HG02763 (cell line): ENCODE measurements around the gene LGI1.

Experiments
- ATAC-seq: cut with Tn5 transposase; IDR thresholded peaks from one replicate; pipeline ENCODE4 v1.9.1; 2021; ENCODE audit warnings: mild to moderate bottlenecking, moderate library complexity; ENCODE audit not compliant: unreplicated experiment

The LGI1 gene

DNA sequence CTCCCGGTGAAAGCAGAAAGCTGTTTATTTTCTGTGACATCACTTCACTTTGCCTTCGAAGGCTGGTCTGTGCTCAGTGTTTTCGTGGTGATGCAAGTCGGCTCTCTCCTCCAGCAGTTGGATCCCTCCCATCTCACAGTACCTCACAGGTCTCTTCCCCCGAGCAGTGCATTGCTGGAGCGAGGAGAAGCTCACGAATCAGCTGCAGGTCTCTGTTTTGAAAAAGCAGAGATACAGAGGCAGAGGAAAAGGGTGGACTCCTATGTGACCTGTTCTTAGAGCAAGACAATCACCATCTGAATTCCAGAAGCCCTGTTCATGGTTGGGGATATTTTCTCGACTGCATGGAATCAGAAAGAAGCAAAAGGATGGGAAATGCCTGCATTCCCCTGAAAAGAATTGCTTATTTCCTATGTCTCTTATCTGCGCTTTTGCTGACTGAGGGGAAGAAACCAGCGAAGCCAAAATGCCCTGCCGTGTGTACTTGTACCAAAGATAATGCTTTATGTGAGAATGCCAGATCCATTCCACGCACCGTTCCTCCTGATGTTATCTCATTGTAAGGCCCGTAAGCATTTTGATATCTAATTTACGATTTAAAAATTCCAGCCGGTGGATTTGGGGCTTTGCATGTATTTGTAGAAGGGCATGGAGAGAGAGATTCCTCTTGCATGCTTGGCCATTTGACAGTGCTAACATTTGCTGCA, at the start of gene LGI1:
TSS of gene LGI1 (plus strand) at position 136 of the 707 bp plus-strand sequence. CDS start at position 345, 209 bp downstream.
- ATAC-seq: no peak

- ATAC-seq: no peak
These were observed 47.3 kb upstream of the LGI1 start for GRCh38 chr10:93710333-93710909.

DNA sequence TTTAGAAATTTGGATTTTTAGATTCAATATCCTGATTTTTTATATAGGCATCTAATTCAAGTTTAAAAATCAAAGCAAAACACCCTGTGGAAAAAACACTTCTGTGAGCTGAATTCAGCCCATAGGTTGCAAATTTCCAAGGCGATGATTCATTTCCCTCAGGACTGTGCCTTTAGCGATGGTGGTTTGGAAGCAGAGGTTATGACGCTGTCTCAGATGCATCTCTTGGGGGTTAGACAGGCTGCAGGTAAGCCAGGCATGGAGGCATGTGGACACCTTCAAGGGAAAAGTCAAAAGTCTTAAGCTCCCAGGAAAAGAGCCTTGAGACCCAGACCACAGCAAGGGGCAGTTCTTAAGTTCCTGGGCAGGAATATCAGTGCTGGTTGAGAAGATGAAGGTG, 45.8 kb upstream of the LGI1 start:
- no peak for ATAC-seq

GRCh38 chr10:93712593-93712992, 45.1 kb upstream of the LGI1 start:
- ATAC-seq: no peak

DNA sequence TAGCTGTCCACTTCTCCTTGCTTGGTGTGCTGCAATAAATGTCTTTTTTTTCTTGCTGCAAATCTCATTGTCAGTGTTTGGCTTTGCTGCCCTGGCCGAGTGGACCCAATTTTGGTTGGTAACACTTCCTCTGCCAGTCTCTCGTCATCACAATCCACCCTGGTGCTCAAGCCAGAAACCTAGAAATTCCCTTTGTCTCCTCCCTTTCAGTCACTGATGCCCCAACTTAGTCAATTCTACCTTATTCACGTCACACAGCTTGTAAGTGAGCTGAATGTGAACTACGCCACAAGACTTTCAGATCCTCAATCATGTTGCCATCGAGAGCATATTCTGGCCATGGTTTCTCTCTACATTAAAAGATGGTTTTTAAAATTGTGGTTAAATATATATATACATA, 42.4 kb upstream of the LGI1 start:
- peak; percentile 83 for ATAC-seq

GRCh38 chr10:93716766-93717165, 41.0 kb upstream of the LGI1 start:
- no peak for ATAC-seq

DNA sequence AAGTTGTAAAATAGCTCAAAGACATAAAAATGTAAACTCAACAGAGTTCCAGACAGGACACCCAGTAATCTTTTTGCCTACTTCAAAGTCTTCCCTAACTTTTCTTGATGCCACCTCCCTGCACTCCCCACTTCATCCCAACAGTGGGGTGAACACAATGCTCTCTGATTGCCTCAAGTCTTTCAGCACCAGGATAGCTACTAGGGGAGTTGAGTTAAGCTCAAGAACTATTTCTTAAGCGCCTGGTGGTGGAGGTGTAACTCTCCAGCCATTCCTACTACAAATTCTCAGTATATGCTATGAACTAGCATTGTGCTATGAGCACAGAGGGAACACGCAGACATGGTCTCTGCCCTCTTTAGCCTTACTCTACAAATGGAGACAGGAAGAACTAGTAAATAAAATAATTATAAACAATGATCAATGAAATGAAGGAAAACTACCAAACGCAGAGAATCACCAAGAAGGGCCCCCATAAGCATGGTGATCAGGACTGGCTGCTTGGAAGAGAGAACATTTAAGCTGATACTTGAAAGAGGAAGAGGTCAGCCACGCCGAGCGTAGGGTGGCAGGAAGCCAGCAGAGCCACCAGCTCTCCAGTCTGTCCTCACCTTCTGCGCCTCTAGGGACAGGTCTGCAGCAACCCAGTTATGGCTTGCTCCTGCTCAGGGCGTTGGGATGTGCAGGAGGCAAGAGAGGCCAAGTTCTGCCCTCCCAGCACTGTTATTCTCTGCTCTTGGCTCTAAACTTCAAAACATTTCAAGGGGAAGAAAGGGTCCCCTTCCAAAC, 38.6 kb upstream of the LGI1 start:
- no peak for ATAC-seq

- no peak for ATAC-seq
These were observed 37.8 kb upstream of the LGI1 start for GRCh38 chr10:93719901-93720300.

- no peak for ATAC-seq
These were observed 35.2 kb upstream of the LGI1 start for GRCh38 chr10:93722550-93722949.

DNA sequence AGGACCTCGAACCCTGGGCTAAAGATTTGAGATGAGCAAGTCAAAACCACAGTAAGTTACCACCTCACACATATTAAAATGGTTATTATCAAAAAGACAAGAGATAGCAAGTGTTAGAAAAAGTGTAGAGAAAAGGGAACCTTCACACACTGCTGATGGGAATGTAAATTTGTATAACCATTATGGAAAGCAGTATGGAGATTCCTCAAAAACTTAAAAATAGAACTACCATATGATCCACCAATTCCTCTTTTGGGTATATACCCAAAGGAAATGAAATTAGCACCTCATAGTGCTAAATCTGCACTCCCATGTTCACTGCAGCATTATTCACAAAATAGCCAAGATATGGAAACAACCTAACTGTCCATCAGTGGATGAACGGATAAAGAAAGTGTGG, 34.6 kb upstream of the LGI1 start:
- ATAC-seq: no peak

DNA sequence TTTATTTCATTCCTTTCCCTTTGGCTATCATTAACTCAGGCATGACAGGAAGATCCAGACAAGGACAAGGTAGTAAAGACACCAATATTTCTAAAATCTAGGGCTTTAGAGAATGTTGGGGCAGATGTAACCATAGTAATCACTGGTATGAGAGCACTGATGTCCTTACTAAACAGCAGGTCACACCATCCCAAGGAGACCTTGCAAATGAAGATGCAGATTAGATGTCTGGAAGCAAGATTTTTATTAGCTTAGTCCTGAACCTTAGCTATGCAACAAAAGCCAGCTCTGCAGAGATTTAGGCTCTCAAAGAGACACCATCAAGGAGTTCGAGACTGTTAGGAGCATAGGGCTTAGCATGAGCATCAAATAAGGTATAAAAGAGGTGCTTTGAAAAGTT, 31.7 kb upstream of the LGI1 start:
- no peak for ATAC-seq

DNA sequence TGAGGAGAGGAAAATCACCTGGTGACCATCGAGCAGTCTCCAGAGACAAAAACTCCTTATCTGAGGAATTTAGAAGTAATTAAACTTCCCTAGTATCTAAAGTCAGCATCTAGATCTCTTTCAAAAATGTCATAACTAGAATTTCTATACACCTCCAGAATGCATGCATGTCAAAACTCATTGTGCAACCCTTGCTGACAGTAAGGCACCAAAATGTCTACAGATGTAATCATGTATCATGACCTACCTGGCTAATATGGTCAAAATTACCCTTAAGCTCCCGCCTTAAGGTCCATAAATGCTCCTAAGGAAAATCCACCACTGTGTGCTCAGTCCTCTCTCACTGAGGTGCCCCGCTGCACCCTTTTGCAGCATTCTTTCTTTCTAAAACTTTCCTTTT, 16.4 kb upstream of the LGI1 start:
- ATAC-seq: no peak

- ATAC-seq: peak; percentile 73
These were observed 14.9 kb upstream of the LGI1 start for GRCh38 chr10:93742633-93743349.

GRCh38 chr10:93745408-93746065, 12.2 kb upstream of the LGI1 start:
- ATAC-seq: no peak

- no peak for ATAC-seq
These were observed 10.9 kb upstream of the LGI1 start for GRCh38 chr10:93746844-93747284.

DNA sequence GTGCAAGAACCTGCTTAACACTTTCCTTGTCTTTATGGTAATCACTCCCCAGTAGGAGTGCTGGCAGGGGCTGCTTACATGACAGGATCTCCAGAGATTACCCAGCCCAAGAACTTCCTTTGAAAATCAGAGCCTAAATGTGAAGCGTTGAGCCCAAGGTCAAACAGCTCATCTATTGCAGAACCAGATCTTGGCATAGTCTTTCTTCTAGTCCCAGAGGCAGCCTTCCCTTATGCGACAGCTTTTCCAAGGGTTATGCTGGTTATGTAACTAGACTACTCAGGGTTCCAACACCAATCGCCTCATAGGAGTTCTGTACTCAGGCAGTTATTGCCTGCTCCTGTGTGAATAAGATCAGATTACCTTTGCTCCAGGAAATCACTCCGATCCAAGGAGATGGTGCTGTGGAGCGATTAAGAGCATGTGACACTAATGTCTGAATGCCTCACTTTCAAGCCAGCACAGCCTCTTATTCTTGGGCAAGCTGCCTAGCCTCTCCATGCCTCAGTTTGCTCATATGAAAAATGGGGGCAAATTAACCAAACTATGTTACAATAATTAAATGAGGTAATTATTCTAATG, 8.4 kb upstream of the LGI1 start:
- no peak for ATAC-seq

- ATAC-seq: no peak
These were observed 6.6 kb upstream of the LGI1 start for GRCh38 chr10:93751124-93751523.

DNA sequence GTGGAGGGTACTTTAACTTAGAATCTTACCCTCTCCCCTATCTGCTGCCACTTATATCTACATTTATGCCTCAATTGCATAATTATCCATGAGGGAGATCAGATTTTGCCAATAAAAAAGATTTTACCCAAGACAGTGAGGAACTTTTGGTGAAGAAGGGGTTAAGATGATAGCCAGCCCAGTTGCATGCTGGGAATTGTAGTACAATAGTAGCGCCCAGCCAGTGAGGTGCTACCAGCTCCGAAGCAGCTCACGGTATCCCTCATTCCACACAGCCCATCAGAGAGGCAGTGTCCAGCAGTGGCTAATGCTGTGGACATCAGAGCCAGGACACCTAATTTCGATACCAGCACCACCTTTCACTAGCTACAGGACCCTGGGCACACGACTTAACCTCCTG, 5.9 kb upstream of the LGI1 start:
- ATAC-seq: no peak

- ATAC-seq: no peak
These were observed 5.0 kb upstream of the LGI1 start for GRCh38 chr10:93752761-93753160.

DNA sequence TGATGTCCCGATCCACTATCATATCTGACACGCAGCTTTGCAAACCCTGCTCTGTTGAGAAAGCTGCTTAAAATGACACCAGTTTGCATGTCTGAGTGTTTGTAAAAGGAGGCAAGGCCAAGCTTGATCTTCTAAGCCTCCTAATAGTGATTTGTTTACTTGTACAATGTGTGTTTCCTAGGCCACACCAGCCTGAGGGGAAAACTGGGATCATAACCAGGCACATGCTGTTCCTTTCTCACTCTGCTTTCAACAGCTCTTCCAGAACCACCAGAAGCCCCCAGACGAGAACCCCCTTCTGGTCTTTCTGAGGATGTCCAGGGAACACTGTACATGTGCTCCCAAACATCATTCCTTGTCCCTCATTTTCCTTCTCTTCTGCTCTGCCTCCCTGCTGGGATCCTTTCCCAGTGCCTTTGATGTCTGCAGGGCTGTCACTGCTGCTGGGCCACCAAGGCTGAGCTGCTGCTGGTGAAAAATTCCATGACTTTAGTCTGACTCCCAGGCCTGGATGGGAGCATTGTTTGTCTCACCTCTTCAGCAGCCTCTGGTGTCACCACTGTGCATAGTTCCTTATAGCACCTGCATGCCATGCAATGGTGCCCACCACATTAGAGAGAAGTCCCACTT, 4.0 kb upstream of the LGI1 start:
- ATAC-seq: no peak
